HG03469 (cell line): ENCODE results near the gene GJB4.

ENCODE experiments used
- ATAC-seq: cut with Tn5 transposase; IDR thresholded peaks from one replicate; pipeline ENCODE4 v1.9.1; 2021; ENCODE audit warnings: mild to moderate bottlenecking, moderate library complexity, moderate number of reproducible peaks; ENCODE audit not compliant: unreplicated experiment

The GJB4 gene

DNA sequence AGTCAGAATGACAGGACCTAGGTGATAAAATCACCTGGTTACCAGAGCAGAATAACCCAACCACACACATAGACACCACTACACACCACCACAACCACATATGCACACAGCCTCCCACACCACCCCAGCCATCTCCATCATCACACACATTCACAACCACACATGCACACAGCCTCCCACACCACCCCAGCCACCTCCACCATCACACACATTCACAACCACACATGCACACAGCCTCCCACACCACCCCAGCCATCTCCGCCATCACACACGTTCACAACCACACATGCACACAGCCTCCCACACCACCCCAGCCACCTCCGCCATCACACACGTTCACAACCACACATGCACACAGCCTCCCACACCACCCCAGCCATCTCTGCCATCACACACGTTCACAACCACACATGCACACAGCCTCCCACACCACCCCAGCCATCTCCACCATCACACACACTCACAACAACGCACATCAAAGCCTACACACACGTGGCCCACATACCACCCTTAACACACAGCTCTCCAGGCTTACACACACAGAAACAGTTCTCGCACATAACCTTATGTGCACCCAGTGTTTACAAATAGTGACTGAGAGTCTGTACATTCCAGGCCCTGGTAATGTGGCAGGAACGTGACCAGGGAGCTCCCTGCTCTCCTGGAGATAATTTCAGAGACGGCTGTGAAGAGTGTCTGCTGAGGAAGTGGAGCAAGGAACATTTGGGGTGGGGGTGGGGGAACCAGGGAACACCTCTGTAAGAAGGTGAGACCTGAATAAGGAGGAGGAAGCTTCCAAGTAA, 18.2 kb downstream of the GJB4 start:
- ATAC-seq, result no peak

DNA sequence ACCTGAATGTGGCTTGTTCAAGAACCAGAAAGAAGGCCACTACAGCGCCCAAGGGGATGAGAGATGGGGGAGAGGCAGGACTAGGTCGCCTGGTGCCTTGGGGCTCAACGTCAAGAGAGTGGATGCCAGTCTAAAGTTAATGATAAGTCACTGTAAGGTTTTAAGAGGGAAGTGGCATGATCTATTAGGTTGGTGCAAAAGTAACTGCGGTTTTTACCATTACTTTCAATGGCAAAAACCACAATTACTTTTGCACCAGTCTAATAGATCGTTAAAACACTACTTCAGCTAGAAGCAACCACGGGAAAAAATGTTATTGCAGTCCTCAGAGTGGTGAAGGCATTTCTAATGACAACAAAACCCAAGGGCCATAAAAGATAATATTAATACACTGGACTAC, 18.8 kb downstream of the GJB4 start:
- no peak for ATAC-seq

DNA sequence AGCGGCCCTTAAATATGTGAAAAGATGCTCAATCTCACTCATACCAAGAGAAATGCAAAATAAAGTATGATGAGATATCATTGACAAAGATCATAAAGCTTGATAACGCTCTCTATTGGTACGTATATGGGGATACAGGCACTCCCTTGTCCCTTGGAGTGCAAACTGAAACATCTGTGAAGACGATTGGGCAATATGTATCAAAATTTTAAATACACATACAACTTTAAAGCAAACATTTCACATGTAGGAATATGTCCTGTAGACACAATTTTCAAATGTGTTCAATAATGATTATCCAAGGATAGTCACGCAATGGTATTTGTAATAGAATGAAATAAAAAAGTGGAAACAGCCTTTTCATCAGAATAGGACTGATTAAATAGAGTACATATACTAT, 19.5 kb downstream of the GJB4 start:
- no peak for ATAC-seq

DNA sequence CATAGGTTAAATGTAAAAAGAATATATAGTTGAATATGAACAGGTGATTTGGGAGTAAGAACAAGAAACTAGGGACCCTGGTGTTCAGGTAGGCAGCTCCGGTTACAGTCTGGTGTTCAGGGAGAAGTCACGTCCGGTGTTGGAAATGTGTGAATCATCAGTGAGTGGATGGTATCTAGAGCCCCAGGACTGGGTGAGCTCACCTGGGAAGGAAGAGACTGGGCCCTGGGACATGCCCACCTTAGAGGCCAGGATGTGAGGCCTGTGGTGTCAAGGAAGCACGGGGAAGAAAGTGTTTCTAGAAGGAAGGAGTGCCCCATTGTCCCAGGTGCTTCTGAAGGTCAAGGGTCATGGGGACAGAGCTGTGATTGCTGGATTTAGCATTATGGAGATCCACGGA, 20.0 kb downstream of the GJB4 start:
- ATAC-seq, result no peak

DNA sequence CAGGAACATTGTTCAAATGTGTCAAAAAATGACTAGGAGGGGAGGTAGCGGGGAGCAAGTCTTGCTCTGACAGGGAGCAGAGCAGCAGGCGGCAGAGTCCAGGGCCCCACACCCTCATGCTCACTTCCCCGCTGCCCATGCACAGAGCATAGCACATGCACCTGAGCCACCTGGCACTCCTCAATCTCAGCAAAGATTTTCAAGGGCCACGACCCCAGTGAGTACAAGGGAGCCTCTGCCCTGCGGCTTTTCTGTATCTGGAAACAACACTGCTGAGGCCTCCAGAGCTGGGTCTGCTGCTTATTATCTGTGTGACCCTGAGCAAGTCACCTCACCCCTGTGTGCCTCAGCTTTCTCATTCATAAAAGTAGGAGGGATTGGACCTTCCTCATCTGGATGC, 20.4 kb downstream of the GJB4 start:
- no peak for ATAC-seq

DNA sequence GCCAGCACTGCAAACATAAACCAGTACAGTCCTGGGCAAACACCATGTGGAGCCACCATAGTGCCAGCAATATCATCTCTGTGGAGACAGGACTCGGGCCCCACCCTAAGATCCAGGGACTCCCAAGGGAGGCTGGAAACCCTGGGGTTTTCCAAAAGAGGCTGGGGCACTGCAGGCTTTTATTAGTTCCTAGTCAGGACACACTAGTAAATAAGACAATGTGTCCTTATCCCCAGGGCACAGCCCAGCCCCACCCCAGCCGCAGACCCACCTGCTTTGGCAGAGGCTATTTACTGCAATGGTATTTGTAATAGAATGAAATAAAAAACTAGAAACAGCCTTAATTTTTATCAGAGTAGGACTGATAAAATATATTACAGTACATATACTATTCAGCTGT, 21.0 kb downstream of the GJB4 start:
- ATAC-seq, result no peak

DNA sequence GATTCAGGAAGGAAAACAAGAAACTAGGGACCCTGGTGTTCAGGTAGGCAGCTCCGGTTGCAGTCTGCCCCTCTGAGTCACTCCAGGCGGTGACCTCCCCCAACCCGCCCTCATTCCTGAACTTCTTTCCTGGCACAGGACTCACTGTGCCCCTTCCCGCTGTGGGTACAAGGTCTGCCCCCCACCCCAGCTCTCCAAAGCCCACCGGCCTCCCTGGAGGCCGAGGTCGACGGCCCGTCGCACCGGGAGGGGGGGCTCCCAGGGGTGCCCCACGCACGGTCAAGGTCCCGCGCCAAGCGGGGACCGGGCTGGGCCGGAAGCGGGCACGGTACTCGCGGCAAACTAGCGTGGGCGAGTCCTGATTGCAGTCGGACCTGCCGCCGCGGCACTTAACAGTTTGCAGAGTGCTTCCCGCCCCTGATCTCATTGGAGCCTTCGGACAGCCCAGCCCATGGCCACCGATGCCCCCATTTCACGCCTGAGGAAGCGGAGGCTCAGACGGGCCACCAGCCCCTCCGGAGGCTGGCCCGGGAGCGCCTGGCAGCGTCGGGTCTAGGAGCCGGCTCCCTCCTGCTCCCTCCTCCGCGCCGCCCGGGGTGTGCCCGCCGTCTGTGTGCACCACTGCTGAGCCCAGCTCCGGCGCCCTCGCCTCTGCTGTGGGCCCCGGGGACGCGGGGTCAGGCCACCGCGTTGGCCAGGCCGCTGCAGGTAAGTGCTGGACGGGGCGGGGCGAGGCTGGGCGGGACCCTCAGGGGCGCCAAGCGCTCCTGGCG, 21.7 kb downstream of the GJB4 start, which contains the start of gene GJB3:
GJB3 (plus strand) TSS at position 144 of the 773 bp plus-strand sequence. CDS start 3,549 bp downstream, outside the sequence.
- no peak for ATAC-seq

DNA sequence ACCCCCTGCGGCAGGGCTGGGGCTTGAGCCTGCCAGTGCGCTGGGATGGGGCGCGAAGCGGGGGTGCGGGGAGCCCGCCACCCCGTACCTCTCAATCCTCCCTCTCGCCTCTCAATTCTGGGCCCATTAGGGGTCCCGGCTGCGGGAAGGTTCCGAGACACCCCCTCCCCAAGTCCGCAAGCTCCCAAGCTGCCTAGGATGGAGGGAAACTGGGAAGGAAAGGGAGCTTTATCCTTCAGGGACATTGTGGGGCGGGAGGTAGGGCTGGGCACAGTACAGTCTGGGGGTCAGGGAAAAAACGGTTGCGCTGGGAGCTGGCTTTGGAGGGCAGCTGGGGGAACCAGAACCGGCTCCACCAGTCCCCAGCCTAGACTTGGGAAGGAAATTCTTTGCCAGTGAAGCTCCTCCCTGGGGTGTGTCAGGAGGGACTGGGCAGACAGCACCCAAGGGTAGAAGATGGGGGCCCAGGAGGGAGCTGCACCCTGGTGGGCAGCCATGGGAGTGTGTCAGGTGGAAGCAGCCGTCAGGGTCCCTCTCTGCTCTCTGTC, 22.4 kb downstream of the GJB4 start:
- no peak for ATAC-seq

DNA sequence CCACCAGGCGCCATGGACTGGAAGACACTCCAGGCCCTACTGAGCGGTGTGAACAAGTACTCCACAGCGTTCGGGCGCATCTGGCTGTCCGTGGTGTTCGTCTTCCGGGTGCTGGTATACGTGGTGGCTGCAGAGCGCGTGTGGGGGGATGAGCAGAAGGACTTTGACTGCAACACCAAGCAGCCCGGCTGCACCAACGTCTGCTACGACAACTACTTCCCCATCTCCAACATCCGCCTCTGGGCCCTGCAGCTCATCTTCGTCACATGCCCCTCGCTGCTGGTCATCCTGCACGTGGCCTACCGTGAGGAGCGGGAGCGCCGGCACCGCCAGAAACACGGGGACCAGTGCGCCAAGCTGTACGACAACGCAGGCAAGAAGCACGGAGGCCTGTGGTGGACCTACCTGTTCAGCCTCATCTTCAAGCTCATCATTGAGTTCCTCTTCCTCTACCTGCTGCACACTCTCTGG, 25.2 kb downstream of the GJB4 start:
- no peak for ATAC-seq

DNA sequence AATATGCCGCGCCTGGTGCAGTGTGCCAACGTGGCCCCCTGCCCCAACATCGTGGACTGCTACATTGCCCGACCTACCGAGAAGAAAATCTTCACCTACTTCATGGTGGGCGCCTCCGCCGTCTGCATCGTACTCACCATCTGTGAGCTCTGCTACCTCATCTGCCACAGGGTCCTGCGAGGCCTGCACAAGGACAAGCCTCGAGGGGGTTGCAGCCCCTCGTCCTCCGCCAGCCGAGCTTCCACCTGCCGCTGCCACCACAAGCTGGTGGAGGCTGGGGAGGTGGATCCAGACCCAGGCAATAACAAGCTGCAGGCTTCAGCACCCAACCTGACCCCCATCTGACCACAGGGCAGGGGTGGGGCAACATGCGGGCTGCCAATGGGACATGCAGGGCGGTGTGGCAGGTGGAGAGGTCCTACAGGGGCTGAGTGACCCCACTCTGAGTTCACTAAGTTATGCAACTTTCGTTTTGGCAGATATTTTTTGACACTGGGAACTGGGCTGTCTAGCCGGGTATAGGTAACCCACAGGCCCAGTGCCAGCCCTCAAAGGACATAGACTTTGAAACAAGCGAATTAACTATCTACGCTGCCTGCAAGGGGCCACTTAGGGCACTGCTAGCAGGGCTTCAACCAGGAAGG, 25.8 kb downstream of the GJB4 start:
- ATAC-seq, result no peak

DNA sequence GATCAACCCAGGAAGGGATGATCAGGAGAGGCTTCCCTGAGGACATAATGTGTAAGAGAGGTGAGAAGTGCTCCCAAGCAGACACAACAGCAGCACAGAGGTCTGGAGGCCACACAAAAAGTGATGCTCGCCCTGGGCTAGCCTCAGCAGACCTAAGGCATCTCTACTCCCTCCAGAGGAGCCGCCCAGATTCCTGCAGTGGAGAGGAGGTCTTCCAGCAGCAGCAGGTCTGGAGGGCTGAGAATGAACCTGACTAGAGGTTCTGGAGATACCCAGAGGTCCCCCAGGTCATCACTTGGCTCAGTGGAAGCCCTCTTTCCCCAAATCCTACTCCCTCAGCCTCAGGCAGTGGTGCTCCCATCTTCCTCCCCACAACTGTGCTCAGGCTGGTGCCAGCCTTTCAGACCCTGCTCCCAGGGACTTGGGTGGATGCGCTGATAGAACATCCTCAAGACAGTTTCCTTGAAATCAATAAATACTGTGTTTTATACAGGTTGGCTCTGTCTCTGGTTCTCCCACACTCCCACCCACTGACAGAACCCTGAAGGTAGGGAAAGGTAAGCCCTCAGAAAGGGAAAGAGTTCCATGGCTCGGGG, 26.4 kb downstream of the GJB4 start:
- no peak for ATAC-seq

DNA sequence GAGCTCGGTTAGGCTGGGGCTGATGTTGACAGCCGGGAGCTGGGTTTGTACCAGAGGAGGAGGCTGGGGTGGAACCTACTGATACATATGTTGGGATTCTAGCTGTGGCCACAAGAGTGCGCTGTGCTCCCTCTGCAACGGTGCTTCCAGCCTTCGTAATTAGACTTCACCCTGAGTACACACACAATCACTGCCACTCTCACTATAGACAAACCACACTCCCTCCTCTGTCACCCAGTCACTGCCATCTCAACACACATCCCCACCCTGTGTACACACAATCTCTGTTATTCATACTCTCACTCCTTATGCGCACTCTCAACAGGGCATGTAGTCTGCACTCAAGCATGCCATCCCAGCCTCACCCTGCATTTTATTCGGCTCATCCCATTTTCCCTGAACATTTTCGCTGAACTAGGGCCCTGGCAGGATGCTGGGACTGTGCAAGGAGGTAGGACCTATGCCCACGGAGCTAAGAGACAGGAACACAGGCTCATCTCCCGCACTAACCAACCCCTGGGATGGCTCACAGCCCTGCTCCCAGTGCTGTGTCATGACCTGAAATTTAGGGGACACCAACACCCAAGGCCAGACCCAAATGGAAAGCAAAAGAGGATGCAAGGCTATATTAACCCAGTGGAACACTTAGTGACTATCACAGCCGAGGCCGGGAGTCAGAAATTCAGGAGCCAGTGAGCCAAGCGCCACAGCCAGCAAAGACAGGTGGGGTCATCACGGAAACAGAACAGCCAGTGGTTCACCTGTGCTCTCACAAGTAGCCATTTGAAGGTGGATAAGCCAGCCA, 27.2 kb downstream of the GJB4 start:
- ATAC-seq, result no peak

DNA sequence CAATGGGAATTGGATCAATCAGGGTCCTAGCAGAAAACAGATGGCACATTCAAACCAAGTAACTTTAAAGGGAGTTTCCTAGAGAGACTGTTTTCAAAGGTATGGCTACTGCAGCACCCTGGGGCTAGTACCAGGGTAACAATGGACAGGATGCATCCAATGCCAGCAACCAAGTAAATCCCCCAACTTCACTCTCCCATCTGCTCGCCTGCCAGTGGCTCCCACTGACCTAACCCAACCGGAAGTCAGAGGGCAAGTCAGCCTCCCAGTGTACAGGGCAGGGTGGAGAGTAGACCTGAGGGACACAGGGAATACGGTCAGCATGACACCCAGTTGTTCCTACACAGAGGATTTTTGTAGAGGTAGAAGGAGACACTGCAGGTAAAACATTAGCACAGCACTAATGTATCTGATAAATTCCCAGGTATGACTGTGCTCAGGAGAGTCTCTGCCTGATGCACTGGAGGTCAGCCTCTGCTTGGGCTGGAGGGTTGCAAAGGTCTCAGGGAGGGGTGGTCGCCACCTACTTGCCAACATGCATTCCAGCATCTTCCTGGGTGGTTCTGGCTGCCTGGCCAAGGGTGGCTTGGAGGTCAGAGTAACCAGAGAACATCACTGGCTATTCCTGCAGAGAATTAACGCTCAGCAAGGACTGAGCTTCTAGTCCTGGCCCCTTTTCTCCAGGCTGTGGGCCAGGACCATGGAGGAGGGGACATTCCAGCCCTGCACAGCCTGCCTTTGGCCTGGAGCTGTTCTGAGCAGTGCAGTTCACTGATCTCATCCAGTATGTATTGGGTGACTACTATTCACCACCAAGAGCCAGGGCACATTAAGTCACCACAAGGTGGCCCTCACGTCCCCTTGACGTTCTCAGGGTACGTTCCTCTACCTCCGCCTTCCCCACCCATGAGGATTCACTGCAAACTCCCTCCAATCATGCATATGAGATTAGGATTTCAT, 28.2 kb downstream of the GJB4 start:
- ATAC-seq, result no peak

DNA sequence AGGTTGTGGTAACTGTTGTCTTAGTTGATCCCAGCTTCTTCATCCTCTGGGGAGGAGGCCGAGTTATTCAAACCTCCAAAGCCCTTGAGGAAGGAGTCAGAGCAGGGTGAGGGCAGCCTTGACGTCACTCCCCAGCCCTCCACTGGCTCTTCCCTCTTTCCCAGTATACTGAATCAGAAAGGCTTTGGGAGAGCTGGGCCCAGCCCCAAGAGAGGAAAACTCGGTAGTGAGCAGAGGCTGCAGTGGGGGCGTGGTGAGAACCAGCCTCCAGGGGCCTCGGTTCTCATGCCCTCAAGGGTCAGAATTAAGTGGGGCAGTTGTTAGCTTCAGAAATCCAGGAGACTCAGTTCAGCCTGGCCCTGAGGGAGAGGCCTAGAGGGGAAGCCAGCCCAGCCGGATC, 31.4 kb downstream of the GJB4 start:
- no peak for ATAC-seq

DNA sequence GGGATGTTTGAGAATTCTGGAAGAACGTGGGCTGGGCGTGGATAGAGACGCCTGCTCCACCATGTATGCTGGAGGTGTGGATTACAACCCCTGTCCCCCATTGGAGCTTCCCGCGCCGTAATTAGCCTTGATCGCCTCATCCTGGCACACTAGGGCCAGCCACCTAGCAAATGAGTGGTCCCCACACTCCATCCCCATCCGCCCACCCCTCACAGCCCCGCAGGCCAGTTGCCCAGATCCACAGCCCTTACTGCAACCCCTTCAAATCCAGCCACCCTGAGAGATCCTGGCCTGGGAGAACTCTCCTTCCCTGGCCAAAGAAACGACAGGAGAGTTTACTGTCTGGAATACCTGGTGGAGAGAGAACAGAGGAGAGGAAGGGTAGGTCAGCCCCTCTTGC, 32.9 kb downstream of the GJB4 start:
- no peak for ATAC-seq

DNA sequence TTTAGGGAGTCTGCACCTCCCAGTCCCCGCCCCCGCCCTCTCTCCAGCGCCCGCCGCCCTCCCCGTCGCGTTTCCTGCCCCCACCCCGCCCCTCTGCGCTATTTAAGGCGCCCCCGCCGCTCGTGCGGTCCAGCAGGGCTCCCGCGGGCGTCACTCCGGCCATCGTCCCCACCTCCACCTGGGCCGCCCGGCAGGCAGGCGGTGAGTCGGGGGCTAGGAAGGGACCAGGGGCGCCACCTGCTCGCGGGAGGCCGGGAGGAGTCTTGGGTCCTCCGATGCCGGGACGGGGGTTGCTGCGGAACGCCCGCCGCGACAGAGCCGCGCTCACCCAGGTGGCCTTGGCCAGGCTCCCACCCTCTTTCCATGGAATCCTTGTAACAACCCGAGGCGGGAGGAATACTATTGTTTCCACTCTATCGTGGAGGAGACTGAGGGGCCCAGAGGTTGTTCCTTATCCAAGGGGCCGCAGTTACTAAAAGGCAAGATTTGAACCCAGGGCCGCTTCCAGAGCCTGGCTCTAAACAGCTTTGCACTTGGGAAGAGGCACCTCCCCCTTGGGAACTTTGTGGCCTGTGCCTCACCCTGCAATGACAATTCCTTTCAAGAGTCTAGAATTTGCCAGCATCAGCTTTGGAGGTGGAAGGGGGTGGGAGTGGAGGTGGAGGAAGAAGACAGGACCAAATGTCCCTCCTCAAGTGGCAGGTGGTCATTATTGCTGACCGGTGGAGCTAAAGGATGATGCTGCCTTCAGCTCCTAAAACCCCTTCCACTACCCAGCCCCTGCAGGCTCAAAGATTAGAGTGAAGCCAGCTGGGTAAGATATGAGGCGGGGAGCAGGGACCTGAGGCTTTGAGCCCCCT, 33.6 kb downstream of the GJB4 start, which contains the start of gene GJA4:
GJA4 (plus strand) TSS at position 132 of the 860 bp plus-strand sequence. CDS start 1,215 bp downstream, outside the sequence.
- ATAC-seq, result no peak

DNA sequence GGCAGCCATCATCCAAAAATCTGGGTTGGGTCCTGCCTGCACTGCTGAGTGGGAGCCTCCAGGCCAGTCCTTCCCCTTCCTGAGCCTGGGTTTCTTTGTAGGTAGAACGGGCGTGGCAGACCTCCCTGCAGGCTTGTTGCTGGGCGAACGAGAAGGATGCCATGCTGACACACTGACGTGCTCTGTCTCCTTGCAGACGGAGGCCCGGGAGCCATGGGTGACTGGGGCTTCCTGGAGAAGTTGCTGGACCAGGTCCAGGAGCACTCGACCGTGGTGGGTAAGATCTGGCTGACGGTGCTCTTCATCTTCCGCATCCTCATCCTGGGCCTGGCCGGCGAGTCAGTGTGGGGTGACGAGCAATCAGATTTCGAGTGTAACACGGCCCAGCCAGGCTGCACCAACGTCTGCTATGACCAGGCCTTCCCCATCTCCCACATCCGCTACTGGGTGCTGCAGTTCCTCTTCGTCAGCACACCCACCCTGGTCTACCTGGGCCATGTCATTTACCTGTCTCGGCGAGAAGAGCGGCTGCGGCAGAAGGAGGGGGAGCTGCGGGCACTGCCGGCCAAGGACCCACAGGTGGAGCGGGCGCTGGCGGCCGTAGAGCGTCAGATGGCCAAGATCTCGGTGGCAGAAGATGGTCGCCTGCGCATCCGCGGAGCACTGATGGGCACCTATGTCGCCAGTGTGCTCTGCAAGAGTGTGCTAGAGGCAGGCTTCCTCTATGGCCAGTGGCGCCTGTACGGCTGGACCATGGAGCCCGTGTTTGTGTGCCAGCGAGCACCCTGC, 34.7 kb downstream of the GJB4 start:
- ATAC-seq, result no peak
